HG02852 (cell line): Measurements from ENCODE around the gene KCNK17.

Source experiments
- ATAC-seq: cut with Tn5 transposase; IDR thresholded peaks from one replicate; pipeline ENCODE4 v1.9.1; 2021; ENCODE audit warnings: mild to moderate bottlenecking, moderate library complexity; ENCODE audit not compliant: unreplicated experiment

KCNK17 gene

GRCh38 chr6:39274471-39274870 lies 39.7 kb downstream of the KCNK17 start:
- ATAC-seq = no peak

- ATAC-seq = no peak
Observed at GRCh38 chr6:39273406-39273821, 40.8 kb downstream of the KCNK17 start.

GRCh38 chr6:39269961-39270360 lies 44.3 kb downstream of the KCNK17 start:
- ATAC-seq = no peak

- ATAC-seq = no peak
Observed at GRCh38 chr6:39268721-39269120, 45.5 kb downstream of the KCNK17 start.

GRCh38 chr6:39268171-39268570 lies 46.0 kb downstream of the KCNK17 start:
- ATAC-seq = no peak

GRCh38 chr6:39266782-39267355 lies 47.4 kb downstream of the KCNK17 start:
- no peak for ATAC-seq

GRCh38 chr6:39266375-39266774 lies 47.8 kb downstream of the KCNK17 start:
- ATAC-seq = no peak

GRCh38 chr6:39263303-39264037 lies 50.7 kb downstream of the KCNK17 start:
- no peak for ATAC-seq

- ATAC-seq = no peak
Observed at GRCh38 chr6:39261751-39262150, 52.5 kb downstream of the KCNK17 start.

- ATAC-seq = no peak
Observed at GRCh38 chr6:39260953-39261352, 53.3 kb downstream of the KCNK17 start.

- no peak for ATAC-seq
Observed at GRCh38 chr6:39260456-39260855, 53.8 kb downstream of the KCNK17 start.

GRCh38 chr6:39256294-39256940 lies 57.8 kb downstream of the KCNK17 start:
- ATAC-seq = no peak

GRCh38 chr6:39254999-39255535 lies 59.2 kb downstream of the KCNK17 start:
- ATAC-seq = no peak

GRCh38 chr6:39251406-39251805 lies 62.8 kb downstream of the KCNK17 start:
- ATAC-seq = no peak

- ATAC-seq = no peak
Observed at GRCh38 chr6:39250507-39250906, 63.7 kb downstream of the KCNK17 start.

GRCh38 chr6:39249278-39249677 lies 64.9 kb downstream of the KCNK17 start:
- no peak for ATAC-seq
